C4-2B (cell line): Measurements from ENCODE around the gene TRIM46.

ENCODE experiments used
- H3K27ac ChIP-seq: fragments of 450-650 bp; 2 replicates; pipeline ENCODE4 v1.5.1; 2017
- CTCF ChIP-seq: fragments of 450-650 bp; conservative IDR thresholded peaks from 2 replicates; pipeline ENCODE4 v1.5.1; 2017; ENCODE audit warnings: mild to moderate bottlenecking
- ZFX ChIP-seq: fragments of 450-650 bp; IDR thresholded peaks from 2 replicates; pipeline ENCODE4 v1.6.1; 2017

The TRIM46 gene, protein sequence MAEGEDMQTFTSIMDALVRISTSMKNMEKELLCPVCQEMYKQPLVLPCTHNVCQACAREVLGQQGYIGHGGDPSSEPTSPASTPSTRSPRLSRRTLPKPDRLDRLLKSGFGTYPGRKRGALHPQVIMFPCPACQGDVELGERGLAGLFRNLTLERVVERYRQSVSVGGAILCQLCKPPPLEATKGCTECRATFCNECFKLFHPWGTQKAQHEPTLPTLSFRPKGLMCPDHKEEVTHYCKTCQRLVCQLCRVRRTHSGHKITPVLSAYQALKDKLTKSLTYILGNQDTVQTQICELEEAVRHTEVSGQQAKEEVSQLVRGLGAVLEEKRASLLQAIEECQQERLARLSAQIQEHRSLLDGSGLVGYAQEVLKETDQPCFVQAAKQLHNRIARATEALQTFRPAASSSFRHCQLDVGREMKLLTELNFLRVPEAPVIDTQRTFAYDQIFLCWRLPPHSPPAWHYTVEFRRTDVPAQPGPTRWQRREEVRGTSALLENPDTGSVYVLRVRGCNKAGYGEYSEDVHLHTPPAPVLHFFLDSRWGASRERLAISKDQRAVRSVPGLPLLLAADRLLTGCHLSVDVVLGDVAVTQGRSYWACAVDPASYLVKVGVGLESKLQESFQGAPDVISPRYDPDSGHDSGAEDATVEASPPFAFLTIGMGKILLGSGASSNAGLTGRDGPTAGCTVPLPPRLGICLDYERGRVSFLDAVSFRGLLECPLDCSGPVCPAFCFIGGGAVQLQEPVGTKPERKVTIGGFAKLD

DNA sequence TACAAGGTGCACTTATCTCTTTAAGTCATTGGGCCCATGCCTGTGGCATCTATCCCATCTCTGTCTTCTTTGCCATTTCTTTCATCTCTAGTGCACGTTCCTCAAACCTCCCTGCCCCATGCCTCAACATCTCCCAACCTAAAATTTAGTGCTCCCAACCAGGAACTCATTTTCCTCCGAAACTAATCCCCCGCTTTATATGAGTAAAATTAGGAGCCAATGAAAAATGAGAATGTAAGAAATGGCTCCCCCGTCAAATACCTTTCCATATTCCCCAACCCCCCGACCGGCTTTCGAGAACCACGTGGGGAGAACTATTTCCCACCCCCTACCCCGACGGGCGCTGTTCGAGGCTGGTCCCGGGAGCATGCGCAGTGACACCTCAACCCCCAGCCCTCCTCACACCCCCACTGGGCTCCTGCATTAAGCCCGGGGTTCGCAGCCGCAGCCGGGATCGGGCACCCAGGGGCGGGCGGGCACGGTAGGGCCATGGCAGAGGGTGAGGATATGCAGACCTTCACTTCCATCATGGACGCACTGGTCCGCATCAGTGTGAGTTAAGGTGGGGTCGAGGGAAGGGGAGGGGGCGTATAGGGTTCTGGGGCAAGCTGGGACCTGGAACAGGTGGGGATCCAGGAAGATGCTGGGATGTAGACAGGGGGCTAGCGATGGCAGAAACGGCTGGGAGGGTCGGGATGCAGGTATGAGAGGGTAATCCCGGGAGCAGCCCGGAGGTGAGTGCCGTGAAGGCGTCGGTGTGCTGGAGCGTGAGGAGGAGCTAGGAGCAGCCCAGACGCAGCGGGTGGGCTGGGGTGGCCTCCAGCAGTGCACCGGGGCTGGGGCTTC, at the start of gene TRIM46:
TSS of gene TRIM46 (plus strand) at position 372 of the 846 bp plus-strand sequence. CDS start at position 490, 118 bp downstream.
- H3K27ac ChIP-seq: peak within 1 kb of the TSS; percentile 90
- TF ChIP-seq ZFX: no peak
- TF ChIP-seq CTCF: no peak; the same call in none of the 2 replicates

DNA sequence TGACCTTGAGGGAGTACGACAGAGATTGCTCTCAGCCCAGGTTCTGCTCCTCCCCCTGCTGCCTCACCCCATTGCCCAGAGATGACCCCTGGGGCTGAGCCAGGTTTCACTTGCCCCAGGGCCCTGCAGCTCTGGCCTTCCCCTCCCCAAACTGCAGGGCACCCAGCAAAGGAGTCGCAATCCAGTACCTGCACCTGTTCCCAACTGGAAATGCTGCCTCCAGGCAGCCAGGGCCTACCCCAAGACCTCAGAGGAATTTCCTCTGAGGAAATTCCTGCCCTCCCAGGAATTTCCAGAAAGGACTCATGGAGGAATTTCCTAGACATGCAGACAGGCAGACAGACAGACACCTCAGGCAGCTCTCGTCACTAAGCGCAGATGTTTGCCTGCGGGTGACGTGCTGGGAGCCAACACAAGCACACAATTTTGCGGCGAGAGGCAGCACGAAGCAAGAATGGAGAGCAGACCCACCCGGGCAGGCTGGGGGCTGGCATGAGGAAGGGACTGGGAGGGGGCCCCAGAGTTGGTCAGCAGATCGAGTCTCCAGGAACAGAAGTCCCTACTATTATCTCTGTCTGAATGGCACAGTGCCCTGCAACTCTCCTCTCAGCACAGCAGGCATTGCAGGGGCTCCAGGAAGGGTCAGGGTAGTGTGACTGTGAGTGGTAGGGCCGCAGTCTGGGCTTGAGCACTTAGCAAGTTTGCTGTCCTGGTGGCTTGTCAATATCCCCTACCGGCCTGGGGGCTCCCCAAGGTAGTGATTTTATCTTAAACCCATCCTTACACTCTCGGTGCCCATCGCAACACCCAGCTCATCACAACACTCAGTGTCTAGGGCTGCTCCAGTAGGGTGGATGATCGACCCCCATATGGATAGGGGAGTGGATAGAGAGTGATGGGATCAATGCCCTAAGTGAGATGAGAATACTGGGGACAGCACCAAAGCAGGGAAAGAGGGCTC, 48.9 kb upstream of the TRIM46 start:
- peak overlapping the region; percentile 95 for H3K27ac ChIP-seq
- TF ChIP-seq ZFX (no peak), CTCF (no peak)

DNA sequence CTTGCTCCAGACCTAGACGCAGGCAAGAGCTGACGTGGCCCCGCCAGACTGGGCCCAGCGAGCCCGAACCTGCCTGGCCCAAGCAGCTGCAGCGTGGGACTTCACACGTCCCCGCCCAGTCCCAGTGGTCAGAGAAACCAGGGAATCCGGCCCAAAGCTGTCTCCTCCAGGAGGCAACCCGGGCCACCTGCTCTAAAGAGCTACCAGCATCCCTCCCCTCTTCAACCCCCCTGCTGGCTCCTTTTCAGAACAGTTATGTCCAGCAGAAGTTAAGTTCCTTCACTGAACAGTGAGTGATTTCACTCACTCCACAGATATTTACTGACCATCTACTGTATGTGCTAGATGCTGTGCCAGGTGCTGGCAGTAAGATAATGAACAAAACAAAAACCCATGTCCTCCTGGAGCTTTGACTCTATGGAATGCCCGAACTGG, 48.1 kb upstream of the TRIM46 start:
- peak overlapping the region; percentile 95 for H3K27ac ChIP-seq
- TF ChIP-seq CTCF (no peak), ZFX (no peak)

- peak overlapping the region; percentile 95 for H3K27ac ChIP-seq
- TF ChIP-seq ZFX (peak; percentile 60; the same call in 1 of the 2 replicates), CTCF (no peak)
Measured at GRCh38 chr1:155125946-155126555, 47.6 kb upstream of the TRIM46 start.

DNA sequence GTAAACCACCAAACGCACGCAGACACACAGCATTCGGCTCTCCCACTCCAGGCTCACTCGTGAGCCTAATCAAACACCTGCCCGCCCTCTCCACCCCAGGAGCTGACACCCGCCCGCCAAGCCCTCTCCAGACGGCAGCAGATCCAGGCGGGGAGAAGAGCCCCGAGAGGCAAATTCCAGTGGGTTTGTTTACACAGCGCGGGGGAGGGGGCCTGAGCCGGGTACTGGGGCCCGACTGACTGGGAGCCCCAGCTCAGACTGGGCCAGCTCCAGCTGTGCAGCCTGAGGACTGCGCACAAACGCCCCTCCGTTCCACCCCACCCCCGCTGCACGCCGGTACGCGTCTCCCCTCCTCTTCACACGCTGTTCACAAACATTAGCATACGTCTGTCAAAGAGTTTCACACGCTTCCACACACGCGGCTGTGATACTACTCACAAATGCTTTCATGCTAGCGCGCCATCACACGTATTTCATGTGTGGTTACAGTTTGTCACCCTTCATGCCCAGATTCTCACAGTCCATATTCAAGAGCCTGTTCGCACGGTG, 47.0 kb upstream of the TRIM46 start:
- peak overlapping the region; percentile 95 for H3K27ac ChIP-seq
- TF ChIP-seq ZFX: no peak
- no peak for TF ChIP-seq CTCF
